HG02884 (cell line): ENCODE measurements around the gene TET1.
"Not testable (repeated sequence)": the region's sequence is repeated elsewhere in the genome, so short reads cannot be mapped to it uniquely, and the experiment has no call there.

ENCODE experiments used
- ATAC-seq: cut with Tn5 transposase; IDR thresholded peaks from one replicate; pipeline ENCODE4 v1.9.1; 2021; ENCODE audit warnings: mild to moderate bottlenecking, moderate library complexity; ENCODE audit not compliant: unreplicated experiment

TET1 gene

GRCh38 chr10:68604441-68604840 lies 44.3 kb downstream of the TET1 start:
- no peak for ATAC-seq

- ATAC-seq: no peak
Measured at GRCh38 chr10:68606918-68607317, 46.8 kb downstream of the TET1 start.

GRCh38 chr10:68610023-68610422 lies 49.9 kb downstream of the TET1 start:
- ATAC-seq: not testable (repeated sequence)

- no peak for ATAC-seq
Measured at GRCh38 chr10:68611227-68611626, 51.1 kb downstream of the TET1 start.

- ATAC-seq: not testable (repeated sequence)
Measured at GRCh38 chr10:68613974-68614373, 53.8 kb downstream of the TET1 start.

- not testable (repeated sequence) for ATAC-seq
Measured at GRCh38 chr10:68617691-68618090, 57.6 kb downstream of the TET1 start.

GRCh38 chr10:68618234-68618633 lies 58.1 kb downstream of the TET1 start:
- no peak for ATAC-seq

- no peak for ATAC-seq
Measured at GRCh38 chr10:68619595-68619994, 59.5 kb downstream of the TET1 start.

- ATAC-seq: no peak
Measured at GRCh38 chr10:68625316-68625921, 65.3 kb downstream of the TET1 start.

GRCh38 chr10:68628576-68629127 lies 68.5 kb downstream of the TET1 start:
- no peak for ATAC-seq

GRCh38 chr10:68632271-68632560 lies 72.1 kb downstream of the TET1 start:
- not testable (repeated sequence) for ATAC-seq

GRCh38 chr10:68633281-68633680 lies 73.1 kb downstream of the TET1 start:
- ATAC-seq: no peak

GRCh38 chr10:68633816-68634466 lies 73.8 kb downstream of the TET1 start:
- no peak for ATAC-seq

GRCh38 chr10:68636335-68636734 lies 76.2 kb downstream of the TET1 start:
- no peak for ATAC-seq

- not testable (repeated sequence) for ATAC-seq
Measured at GRCh38 chr10:68643550-68643949, 83.4 kb downstream of the TET1 start.

GRCh38 chr10:68647672-68648341 lies 87.7 kb downstream of the TET1 start:
- no peak for ATAC-seq

GRCh38 chr10:68655620-68656126 lies 95.5 kb downstream of the TET1 start:
- no peak for ATAC-seq

GRCh38 chr10:68665841-68666240 lies 105.7 kb downstream of the TET1 start:
- ATAC-seq: no peak

GRCh38 chr10:68666280-68666760 lies 106.2 kb downstream of the TET1 start:
- ATAC-seq: no peak

- no peak for ATAC-seq
Measured at GRCh38 chr10:68668231-68668630, 108.1 kb downstream of the TET1 start.

- no peak for ATAC-seq
Measured at GRCh38 chr10:68668972-68669371, 108.8 kb downstream of the TET1 start.

- no peak for ATAC-seq
Measured at GRCh38 chr10:68684413-68684812, 124.3 kb downstream of the TET1 start.
